ENCODE results near the gene SLC30A7.
"Not testable (repeated sequence)": the region's sequence is repeated elsewhere in the genome, so short reads cannot be mapped to it uniquely, and the experiment has no call there.

Gene SLC30A7, protein sequence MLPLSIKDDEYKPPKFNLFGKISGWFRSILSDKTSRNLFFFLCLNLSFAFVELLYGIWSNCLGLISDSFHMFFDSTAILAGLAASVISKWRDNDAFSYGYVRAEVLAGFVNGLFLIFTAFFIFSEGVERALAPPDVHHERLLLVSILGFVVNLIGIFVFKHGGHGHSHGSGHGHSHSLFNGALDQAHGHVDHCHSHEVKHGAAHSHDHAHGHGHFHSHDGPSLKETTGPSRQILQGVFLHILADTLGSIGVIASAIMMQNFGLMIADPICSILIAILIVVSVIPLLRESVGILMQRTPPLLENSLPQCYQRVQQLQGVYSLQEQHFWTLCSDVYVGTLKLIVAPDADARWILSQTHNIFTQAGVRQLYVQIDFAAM

DNA sequence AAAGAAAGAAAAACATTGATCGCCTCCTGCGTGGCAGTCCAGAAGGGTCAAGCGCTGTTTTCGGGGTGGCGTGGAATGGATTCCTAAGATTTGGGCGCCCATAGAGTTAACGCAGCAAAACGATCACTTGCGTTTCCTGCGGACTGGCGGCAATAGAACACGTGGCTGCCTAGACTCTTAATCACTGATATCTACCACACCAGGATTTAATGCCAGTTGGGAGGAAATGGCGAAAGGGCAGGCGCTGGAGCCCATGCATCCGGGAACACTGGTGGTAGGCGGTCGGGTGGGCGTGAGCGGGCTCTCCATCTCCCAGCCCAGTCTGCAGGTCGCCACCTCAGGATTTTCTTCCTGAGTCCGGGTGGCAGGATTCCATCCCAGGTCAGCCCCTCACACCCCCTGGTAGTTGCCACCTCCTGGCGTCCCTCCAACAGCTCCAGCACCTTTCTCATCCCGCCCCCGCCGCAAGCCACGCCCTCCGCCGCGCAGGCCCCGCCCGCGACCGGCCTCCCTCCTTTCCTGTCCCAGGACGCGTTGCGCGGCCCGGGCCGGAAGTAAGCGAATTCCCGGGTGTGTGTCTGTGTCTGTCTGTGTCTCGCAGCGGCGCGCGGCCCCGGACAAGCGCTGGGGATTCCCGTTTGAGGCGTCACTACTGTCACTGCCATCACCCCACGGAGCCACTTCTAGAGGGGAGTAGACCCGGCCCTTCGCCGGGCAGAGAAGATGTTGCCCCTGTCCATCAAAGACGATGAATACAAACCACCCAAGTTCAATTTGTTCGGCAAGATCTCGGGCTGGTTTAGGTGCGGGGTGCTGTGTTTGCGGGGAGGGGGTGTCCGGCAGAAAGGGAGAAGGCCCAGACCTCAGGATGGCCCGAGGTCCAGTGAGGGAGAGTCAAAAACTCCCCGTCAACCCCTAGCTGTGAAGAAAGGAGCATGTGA lies at the start of gene SLC30A7:
SLC30A7 (plus strand) TSS at position 551 of the 941 bp plus-strand sequence; CDS start at position 724, 173 bp downstream.
- DNase-seq (ENCODE audit: low spot score), result peak; percentile 90

DNA sequence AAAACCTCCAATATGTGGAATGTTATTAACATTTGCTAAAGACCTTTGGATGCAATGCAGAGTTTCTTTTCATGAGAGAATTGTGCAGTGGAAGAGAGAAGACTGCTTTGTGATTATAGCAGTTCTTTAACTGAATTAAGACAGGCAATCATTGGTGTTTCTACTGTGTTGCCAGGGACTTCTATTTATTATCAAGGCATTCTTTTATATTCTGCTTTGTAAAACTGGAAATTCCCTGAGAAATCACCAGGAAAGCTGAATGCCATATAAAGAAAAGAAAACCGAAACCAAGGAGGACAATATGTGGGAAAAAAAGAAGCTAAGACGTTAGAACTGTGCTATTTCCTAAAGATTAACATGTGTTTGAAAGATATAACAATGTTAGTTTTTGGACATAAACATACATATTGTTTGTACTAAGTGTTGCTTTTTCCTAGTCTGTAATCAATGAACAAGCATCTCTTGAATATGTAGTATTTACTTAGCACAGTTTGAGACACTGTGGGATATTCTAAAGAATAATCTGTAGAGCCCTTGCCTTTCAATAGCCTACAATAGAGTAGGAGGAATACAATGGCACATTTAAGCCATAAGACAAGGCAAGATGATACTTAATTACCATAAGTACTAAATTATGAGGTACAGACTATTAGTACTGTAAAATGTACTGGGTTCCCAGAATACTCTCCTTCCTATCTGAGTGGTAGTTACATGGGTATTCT lies 48.4 kb upstream of the SLC30A7 start:
- no peak for DNase-seq (ENCODE audit: low spot score)

DNA sequence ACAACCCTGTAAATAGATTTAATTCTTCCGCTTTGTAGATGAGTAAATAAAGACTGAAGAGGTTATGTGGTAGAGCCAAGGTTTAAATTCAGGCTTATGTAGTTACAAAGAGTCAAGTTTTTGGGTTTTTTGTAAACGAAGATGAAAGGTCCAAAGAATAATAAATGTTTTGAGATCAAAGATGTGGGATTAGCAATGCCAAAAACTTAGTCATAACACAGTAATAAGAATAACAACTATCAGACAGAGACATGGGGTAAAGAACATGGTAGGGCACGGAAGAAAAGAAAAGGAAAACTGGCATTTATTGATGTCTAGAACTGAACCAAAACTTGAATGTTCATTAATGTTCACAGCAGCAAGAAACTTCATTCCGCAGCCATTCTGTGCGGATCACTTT lies 44.2 kb upstream of the SLC30A7 start:
- no peak for DNase-seq (ENCODE audit: low spot score)

DNA sequence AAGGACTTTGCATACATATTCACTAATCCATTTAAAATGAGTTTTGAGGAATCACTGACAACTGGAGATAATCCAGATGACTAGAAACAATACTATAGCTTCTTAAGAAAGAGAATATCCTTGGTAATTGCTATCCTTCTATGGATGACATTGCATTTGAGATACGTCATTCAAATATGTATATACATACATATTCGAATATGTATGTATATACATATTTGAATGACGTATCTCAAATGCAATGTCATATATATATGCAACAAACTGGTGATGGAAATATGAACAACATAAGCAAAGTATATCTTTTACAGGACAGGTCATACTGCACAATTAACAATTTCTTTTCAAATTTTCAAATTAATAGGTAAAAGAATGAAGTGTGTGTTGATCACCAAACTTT lies 42.9 kb upstream of the SLC30A7 start:
- no peak for DNase-seq (ENCODE audit: low spot score)

DNA sequence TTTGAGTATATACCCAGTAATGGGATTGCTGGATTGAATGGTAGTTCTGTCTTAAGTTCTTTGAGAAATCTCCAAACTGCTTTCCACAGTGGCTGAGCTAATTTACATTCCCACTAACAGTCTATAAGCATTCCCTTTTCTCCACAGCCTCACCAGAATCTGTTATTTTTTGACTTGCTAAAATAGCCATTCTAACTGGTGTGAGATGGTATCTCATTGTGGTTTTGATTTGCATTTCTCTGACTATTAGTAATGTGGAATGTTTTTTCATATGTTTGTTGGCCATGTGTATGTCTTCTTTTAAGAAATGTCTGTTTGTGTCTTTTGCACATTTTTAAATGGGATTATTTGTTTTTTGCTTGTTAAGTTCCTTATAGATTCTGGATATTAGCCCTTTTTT lies 40.8 kb upstream of the SLC30A7 start:
- not testable (repeated sequence) for DNase-seq (ENCODE audit: low spot score)

DNA sequence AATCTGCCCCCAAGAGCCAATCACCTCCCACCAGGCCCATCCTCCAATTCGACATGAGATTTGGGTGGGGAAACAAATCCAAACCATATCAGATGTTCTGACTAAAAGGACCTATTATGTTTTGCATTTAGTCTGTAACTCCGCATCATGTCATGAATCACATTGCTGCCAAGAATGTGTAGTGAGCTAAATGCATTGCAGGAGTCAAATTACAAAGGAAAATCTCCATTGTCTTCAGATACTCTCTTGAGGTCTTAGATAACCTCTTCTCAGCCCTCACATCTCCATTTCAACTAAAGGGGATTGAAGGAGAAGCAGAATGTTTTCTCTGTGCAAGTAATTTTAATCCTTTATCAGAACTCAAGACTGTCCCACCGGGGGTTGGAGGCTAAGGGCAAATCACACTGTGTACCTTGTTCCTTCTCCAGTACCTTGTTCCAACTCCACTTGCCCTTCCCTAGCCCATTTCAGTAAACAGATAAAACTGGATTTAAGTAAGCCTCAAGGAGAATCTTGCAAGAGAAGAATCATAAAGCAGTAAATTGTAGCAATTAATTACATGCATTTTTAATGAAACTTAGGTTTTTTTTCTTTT lies 35.4 kb upstream of the SLC30A7 start:
- DNase-seq (ENCODE audit: low spot score), result no peak

DNA sequence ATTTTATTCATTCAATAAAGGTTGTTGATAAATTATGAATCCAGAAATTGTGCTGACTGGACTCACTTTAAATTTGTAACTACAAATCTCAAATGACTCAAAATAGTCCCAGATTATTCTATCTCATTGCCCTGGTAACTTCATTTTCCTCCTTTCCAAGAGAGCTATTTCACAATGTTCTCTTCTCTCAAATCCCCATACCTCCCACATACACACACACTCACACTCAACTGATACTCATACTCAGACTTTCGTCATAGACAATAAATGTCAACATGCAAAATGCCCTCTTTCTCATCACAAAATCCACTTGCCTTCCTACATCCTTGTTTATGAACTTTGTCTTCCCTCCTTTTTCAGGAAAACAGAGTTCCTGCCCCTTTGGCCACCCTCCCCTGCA lies 34.5 kb upstream of the SLC30A7 start:
- DNase-seq (ENCODE audit: low spot score), result no peak

DNA sequence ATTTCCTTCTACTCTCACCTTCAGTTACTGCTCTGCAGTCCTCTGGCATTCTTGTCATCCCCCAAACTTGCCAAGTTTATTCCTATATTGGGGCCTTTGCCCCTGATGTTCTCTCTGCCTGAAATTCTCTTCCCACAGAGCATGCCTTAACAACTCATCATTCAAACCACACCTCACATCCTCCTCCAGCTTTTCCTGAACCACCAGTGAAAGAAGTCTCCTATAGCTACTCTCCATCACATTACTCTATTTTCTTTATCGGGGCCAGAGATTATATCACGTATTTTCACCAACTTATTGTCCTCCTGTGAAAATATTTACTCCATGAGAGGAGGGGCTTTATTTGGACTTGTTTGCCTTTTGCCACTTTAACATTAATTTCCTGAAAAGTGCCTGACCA lies 33.3 kb upstream of the SLC30A7 start:
- DNase-seq (ENCODE audit: low spot score), result no peak

DNA sequence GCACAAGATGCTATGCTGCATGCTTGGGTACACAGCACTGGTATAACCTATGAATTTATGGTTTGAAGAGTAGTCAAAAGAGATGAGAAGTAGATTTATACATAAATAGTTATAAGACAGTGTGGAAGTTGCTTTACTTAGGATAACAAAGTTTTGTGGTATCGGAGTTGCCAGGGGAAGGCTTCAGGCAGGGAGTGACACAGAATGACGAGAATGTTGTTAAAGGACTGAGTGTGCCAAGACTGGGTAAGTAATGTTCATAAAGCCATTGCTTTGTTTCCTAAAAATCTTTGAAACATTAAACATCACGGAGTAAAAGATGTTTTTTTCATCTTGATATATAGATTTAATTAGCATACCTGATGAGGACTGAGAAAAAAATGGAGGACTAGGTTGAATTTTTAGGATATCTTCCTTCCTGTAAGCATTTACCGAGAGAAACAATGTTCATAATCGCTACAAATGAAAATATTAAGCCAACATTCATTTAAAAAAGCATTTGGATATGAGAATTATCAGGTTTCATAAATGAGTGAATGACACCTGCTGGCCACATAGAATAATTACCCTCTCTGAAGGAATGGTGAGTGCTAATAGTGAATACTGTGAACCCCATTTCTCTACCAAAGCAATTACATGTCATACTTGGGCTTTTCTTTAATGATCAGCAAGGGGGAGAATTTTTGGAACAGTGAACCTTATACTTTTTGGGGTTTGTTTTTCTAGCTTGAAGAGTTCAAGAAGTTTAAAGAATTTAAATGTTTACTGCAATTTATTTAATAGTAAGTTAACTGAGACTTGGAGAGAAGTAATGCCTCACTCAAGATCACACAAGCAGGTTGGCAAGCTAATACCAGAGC lies 29.6 kb upstream of the SLC30A7 start:
- DNase-seq (ENCODE audit: low spot score), result no peak

DNA sequence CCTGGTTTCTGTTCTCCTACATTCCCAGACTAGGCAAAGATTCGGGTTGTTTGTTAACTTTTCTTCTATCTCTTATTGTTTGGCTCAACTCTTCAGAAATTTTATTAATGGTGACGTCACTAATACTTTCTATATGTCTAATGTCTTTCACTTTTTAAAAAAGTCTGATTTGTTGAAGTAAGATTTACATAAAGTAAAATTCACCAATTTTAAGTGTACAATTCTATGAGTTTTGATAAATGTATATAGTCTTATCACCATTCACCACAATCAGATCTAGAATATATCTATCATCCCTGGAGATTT lies 29.0 kb upstream of the SLC30A7 start:
- no peak for DNase-seq (ENCODE audit: low spot score)

DNA sequence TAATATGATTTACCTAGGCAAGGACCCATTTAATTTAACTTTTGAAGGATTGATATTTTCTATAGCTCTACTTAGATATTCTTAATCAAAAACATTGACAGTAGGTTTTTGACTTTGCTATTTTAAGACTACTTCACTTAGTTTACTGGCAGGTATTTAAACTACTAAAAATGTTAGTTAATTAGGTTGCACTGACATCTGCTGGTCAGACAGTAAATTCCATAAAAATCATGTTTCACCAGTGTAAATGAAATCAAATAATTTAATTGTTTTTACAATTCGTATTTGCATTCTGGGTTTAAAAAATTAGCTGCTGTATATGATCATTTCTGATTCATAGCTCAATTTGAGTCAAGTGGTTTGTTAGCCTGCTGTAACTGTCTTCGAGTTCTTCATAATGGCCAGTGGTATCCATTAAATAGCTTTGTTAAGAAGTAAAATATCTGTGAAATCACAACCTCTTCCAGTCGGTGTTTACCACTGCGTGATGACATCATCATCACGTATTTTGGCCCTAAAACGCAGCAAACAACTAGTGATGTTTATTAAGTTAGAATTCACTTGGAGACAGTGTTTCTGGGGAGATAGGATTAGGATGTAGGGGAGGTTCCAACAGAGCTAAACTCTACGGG lies 27.4 kb upstream of the SLC30A7 start:
- peak; percentile 37 for DNase-seq (ENCODE audit: low spot score)

DNA sequence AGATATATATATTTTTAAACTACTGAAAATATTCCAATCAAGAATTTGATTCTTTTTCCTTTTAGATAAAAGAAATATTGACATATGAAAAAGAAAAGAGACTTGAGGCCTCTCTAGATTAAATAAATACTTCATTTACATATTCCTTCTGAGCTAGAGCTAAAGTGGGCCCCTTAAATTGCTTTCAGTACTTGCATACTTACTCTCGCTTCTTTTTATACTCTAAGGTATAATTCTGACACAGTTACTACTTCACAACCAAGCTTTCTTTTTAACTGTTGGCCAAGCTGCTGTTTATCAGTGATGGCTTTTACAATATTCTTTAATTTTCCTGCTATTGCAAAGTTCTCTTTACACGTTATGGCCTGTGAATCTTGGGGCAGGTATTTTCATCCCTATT lies 25.9 kb upstream of the SLC30A7 start:
- DNase-seq (ENCODE audit: low spot score), result no peak

DNA sequence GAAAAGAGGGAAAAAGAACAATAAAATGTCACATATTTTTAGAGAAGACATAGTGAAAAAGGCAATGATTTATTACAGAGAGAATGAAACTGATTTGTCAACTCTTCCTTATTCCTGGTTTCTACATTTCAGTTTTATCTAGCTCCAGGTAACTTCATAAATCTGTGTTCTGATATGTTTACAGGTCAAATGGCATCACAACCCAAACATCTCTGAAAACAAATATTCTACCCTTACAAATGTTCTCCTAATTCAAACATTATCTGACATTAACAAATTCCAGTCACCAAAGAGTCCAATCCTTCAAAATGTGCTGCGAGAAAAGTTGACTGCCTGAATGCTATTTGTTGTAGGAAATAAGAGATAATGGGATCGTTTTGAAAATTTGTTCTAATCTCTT lies 21.5 kb upstream of the SLC30A7 start:
- no peak for DNase-seq (ENCODE audit: low spot score)

DNA sequence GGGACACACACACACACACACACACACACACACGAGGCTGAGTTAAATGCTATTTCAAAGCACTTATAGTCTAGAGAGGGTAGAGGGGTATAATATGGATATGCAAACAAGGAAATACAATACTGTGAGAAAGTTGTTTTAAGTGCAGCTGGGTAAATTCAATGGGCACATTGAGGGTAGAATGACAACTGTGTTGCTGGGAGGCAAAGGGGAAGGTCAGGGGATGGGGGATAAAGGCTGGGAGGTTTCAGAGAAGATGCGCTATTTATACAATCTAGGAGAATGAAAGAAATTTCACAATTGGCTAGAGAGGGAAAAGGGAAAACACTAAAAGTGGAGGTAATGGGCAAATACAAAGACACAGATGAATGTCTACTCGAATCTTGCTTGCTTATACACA lies 20.7 kb upstream of the SLC30A7 start:
- DNase-seq (ENCODE audit: low spot score), result no peak

DNA sequence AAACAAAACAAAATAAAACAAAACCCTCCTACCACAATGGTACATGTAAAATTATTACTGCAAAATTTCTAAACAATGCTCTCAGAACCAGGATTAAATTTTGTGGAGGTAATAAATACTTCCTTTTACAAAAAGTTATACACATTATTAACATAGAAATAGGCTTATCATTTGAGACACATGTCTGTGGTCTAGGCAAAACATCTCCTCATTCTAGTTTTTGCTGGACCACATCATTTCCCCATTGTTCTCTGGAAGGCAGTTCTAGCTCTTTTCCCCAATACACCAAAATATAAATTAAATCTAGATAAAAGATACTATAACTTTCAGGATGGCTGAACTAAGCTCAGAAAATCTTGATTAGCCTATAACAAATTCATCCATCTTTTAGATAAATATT lies 19.6 kb upstream of the SLC30A7 start:
- DNase-seq (ENCODE audit: low spot score), result no peak

DNA sequence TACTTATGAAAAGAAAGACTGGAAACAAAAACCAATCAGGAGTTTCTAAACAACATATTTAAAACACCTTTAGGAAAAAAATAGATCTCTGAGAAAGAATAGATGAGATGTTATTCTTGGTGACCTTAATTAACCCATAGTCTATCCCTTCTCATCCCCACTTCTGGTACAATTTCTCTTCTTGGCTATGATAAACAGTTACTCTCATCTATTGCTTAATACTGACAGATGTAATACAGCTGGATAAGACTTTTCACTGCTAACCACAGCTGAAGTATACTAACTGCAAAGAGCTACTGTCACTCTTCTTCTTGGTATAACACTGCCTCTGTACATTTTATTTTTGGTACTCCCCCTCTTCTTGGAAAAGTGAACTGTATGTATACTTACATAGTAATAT lies 16.5 kb upstream of the SLC30A7 start:
- DNase-seq (ENCODE audit: low spot score), result no peak

DNA sequence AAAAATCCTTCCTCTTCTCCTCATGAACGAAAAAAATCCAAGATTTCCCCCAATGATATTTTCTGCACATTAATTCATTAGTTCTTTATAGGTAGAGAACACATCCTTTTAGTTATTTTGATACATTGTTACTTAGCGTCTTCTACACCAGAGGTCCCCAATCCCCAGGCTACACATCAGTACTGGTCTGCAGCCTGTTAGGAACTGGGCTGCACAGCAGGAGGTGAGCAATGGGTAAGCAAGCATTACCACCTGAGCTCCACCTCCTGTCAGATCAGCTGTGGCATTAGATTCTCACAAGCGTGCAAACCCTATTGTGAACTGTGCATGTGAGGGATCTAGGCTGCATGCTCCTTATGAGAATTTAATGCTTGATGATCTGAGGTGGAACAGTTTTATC lies 14.2 kb upstream of the SLC30A7 start:
- no peak for DNase-seq (ENCODE audit: low spot score)

DNA sequence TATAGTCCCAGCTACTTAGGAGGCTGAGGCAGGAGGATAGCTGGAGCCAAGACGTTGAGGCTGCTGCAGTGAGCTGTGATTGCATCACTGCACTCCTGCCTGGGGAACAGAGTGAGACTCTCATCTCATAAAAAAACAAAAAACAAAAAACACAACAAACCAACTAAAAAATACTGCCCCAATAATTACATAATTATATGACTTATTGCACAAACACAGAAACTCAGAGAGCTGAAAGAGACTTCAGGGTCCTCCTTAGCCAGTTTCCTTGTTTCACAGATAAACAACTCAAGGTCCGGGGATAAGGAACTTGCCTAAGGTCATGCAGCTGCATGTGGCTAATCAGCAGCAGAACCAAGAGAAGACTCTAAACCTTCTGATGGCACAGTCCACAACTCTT lies 13.2 kb upstream of the SLC30A7 start:
- no peak for DNase-seq (ENCODE audit: low spot score)

DNA sequence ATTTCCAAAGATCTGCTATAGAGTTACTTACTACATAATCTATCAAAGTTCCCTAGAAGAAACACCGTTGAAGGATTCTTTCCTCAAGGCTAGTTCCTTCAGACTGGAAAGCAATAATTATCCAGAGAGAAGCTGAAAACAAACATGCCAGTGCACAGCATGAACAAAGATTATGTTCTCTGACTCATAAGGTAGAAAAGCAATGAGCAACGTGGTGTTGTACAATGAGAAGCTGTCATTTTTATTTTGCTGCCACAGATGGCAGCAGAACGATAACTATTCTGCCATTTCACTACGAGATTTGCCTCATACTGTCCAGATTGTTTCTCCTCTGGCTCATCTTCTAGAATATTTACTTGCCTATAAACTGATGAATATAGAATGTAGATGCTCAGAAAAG lies 11.9 kb upstream of the SLC30A7 start:
- DNase-seq (ENCODE audit: low spot score), result no peak

DNA sequence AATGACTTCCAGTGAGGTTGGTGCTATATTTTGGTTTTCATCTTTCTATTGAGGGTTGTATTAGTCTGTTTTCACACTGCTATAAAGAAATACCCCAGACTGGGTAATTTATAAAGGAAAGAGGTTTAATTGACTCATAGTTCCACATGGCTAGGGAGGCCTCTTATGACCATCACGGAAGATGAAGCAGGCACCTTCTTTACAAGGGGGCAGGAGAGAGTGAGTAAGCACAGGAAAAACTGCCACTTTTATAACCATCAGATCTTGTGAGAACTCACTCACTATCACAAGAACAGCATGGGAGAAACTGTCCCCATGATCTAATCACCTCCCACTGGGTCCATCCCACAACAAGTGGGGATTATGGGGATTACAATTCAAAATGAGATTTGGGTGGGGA lies 6.9 kb upstream of the SLC30A7 start:
- DNase-seq (ENCODE audit: low spot score), result not testable (repeated sequence)
